Measurements from ENCODE around the gene EXOSC9.

GRCh38 chr4:121824950-121825349 lies 23.8 kb downstream of the EXOSC9 start:
- TF ChIP-seq EZH2 (IDR thresholded peaks at IDR 0.05), result no peak
- no peak for TF ChIP-seq POLR2AphosphoS5 (IDR thresholded peaks at IDR 0.05; ENCODE audit: borderline replicate concordance, low read depth, low read length)
